Measurements from ENCODE around the gene MTMR3.

DNA sequence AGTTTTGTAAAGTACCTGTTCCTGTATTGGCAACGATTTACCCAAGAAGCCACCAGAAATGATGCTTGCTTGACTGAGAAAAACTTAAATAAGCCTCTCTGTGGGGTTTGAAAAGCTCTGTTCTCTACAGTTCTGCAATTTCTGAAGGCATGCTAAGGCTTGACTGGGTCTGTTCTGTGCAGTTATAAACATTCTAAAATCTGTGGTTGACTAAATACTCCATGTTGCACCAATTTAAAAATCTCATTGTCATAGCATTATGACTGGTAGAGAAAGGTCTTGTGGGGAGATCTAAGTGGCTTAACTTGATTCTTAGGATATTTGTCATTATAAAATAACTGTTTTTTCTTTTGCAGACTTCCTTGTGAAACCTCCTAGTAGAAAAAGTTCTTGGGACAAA, 73.7 kb downstream of the MTMR3 start:
- TF ChIP-seq POLR2A (IDR thresholded peaks at IDR 0.05): no peak
- TF ChIP-seq, protein P1, sequence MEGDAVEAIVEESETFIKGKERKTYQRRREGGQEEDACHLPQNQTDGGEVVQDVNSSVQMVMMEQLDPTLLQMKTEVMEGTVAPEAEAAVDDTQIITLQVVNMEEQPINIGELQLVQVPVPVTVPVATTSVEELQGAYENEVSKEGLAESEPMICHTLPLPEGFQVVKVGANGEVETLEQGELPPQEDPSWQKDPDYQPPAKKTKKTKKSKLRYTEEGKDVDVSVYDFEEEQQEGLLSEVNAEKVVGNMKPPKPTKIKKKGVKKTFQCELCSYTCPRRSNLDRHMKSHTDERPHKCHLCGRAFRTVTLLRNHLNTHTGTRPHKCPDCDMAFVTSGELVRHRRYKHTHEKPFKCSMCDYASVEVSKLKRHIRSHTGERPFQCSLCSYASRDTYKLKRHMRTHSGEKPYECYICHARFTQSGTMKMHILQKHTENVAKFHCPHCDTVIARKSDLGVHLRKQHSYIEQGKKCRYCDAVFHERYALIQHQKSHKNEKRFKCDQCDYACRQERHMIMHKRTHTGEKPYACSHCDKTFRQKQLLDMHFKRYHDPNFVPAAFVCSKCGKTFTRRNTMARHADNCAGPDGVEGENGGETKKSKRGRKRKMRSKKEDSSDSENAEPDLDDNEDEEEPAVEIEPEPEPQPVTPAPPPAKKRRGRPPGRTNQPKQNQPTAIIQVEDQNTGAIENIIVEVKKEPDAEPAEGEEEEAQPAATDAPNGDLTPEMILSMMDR (IDR thresholded peaks at IDR 0.05): no peak

All from gastroesophageal sphincter (tissue), 3 donors.